CD1c-positive myeloid dendritic cell (primary cell): Measurements from ENCODE around the gene UST.
"Not testable (repeated sequence)": the region's sequence is repeated elsewhere in the genome, so short reads cannot be mapped to it uniquely, and the experiment has no call there.

Experiments
- DNase-seq: peaks from one replicate; pipeline ENCODE4 v3.0.0-alpha.2; 2016; ENCODE audit errors: extremely low spot score

UST gene

DNA sequence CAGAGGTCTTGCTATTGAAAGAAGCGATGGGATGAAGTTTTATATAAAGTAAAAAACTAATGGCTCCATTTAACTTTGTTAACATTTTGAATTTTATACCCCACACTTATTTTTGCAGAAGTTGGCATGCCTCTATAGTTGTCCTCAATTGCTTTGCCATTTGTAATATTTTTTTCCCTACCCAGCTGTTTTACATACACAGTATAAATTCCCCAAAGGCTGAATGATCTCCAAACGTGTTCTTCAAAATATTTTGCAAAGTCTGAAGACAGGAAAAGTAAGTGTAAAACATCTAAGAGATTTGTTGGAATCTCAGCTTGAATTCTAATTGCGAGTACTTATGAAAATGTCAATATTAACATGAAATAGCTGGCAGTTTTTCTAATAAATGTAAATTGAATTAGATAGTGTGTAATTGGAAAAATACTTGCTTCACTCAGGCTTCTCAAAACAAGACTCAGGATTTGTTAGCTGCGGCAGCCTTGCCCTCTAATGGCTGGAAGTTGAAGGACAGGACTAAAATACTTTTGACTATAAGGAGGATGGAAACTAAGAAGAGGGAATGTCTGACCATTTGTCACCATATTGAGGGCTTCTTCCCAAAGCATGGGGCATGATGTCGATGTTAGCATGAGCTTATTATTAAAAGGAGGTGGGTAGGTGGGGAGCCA, 226.8 kb downstream of the UST start:
- no peak for DNase-seq

DNA sequence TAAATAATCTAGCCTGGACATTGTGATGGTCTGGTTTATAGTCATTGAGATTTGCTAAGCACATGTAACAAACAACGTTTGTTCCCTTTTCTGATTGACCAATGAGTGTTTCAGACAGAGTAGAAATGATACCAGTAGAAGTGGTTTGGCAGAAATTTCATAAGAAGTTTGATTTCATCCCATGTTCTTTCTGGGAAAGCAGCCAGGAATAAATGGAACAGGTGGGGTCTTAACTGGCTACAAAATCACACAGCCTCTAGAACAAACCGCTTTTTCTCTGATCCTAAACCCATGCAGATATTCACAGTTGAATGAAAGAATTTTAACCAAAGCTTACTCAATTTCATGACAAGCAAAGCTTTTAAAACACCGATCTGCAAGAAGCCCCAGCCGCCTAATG, 227.5 kb downstream of the UST start:
- DNase-seq: no peak

DNA sequence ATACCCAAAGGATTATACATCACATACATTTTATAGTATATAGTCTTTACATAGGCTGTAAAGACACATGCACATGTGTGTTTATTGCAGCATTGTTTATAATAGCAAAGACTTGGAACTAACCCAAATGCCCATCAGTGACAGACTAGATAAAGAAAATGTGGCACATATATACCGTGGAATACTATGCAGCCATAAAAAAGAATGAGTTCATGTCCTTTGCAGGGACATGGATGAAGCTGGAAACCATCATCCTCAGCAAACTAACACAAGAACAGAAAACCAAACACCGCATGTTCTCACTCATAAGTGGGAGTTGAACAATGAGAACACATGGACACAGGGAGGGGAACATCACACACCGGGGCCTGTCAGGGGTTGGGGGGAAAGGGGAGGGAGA, 231.5 kb downstream of the UST start:
- not testable (repeated sequence) for DNase-seq

DNA sequence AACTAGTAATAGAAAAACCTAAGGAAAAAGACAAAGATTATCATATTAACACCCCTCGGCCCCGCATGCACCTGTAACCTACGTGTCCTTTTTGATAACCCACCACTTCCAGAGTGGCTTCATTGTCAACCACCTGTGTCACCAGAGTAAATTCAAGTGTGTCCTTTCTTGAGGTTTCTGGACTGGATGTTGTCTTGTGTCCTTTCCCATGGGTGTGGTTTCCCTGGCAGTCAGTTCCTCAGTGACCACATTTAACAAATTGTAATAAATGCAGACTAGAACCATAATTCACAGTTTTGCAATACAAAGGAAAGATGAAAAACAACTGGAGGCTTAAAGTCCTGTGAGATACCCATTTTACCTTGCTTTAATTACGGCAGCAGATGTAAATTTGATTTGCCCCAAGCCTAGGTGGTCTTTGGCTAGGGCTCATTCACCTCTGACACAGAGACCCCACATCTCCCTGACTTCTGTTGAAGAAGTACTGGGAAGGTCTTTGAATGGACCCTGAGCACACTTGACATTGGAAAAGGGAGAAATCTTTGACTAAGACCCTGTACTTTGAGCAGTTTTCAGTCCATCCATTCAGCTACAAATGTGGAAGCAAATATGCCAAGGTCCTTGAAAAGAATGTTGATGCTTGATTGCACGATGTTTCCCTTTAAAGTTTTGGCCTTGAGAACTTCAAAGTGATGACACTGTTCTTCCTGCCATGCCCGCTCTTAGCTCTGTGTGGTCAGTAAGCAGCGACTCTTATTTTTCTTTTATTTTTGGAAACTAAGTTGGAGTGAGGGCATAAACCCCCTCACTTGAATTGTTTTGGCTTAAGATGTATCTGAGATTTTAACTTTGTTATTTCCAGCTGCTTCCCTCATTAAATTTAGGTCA, 232.4 kb downstream of the UST start:
- DNase-seq: no peak

- DNase-seq: no peak
Observed at GRCh38 chr6:148980234-148980633, 233.4 kb downstream of the UST start.

GRCh38 chr6:148981515-148981914, 234.7 kb downstream of the UST start:
- DNase-seq: no peak

GRCh38 chr6:148983101-148983761, 236.4 kb downstream of the UST start:
- no peak for DNase-seq

GRCh38 chr6:148983966-148984365, 237.1 kb downstream of the UST start:
- DNase-seq: no peak

GRCh38 chr6:148984531-148985056, 237.8 kb downstream of the UST start:
- DNase-seq: no peak

GRCh38 chr6:148985499-148985898, 238.7 kb downstream of the UST start:
- no peak for DNase-seq

- DNase-seq: no peak
Observed at GRCh38 chr6:148986608-148987007, 239.8 kb downstream of the UST start.

- DNase-seq: no peak
Observed at GRCh38 chr6:148987982-148988381, 241.2 kb downstream of the UST start.

GRCh38 chr6:148989585-148989984, 242.8 kb downstream of the UST start:
- DNase-seq: no peak

DNA sequence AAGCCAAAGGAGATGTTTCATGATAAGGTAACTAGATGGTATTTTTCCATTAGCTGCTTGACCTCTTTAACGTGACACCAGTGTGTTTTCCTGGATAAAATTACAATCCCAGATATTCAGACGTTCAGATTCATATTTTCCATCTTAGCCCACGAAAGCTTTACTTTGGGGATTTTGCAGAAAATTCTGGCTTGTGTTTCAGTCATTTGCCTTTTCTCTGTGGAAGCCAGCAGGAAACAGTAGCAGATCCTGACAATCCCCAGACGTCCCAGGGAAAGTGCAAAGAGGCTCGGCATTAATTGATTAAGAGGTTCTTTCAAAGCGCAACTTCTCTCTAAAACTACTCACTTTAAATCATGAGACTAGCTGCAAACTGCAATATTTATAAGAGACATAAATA, 243.6 kb downstream of the UST start:
- no peak for DNase-seq

DNA sequence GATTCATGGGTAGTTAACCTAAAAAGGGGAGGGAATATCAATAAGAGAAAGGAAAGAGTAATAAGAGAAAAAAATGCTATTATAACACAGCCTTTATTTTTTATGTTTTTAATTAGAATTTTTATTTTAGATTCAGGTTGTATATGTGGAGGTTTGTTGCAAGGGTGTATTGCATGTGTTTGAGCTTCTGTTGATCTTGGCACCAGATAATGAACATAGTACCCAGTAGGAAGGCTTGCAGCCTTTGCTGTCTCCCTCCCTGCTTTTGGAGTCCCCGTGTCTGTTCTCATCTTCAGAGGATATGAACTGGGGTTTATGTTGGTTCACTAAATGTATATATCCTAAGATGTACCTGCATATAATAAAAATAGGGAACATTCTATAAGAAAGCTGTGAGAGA, 250.0 kb downstream of the UST start:
- no peak for DNase-seq

DNA sequence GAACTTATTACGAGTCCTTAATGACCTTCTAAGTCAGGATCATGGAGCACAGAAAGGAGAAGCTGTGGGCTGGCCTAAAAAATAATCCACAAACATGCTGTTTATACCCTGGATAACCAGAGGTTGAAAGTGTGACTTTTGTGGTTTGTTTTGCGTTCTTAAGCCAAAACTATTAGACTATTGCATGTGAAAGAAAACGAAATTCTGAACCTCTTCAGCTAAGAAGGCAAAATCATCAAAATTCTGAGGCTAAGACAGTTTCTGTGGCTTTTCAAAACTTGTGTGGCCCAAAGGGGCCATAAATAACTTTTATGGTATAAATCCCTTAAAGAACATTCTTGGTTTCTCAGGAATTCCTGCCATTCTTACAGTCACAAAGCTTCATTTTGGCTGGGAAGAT, 251.0 kb downstream of the UST start:
- no peak for DNase-seq

DNA sequence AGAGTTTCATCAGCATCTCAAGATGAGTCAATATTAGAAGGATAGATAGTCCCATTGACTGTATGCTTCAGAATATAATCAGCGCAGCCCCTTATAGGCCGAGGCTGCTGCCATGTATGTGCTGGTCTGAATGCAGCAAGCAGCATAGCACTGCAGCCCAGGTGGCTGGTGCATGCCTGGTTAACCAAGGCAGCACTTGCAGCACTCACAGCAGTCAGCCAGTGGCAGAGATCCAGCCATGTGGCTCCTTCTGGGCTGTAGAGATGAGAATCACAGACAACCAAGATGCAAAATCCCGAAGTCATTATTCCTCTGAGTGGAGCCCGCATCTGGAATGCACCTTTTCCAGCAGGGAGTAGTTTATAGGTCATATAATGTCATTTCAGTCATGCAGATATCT, 251.9 kb downstream of the UST start:
- DNase-seq: no peak

DNA sequence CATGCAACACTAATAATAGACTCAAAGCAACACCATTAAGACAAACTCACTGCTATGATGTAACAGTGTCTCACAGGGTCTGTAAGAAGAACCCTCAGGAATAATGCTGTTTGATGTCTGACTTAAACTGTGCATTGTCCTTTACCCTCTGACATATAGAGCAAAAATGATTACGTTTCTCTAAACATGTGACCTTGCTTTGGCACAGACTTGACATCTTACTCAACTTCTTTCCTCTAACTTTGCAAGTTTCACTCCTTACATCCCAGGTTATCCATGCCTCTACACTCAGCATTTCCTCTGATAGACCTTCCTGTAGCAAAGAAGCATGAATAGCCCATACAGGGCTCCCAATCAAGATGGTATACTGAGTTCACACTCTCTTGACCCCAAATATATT, 252.7 kb downstream of the UST start:
- peak; percentile 22 for DNase-seq

GRCh38 chr6:148999929-149000468, 253.2 kb downstream of the UST start:
- peak; percentile 77 for DNase-seq

GRCh38 chr6:149001422-149001821, 254.6 kb downstream of the UST start:
- DNase-seq: no peak

- DNase-seq: no peak
Observed at GRCh38 chr6:149003560-149003959, 256.7 kb downstream of the UST start.

GRCh38 chr6:149004664-149005063, 257.8 kb downstream of the UST start:
- no peak for DNase-seq
